Heart right ventricle (tissue), 16 donors: ENCODE data around the gene CDC20. TPM values are rescaled to one million over a fixed set of nuclear protein-coding genes. Genes with fewer than 3 reads are reported as not detected.

Experiments
- ATAC-seq, 8 donors: fragments of 200-7000 bp; cut with Tn5 transposase; one replicate each; pipeline ENCODE4 v1.9.1; 2020; ENCODE audit warnings: mild to moderate bottlenecking in 8 of 8, moderate library complexity in 8 of 8, moderate number of reproducible peaks in 1 of 8
- DNase-seq, 2 donors: peaks; one replicate each; pipeline ENCODE4 v3.0.0-alpha.2; 2020
- H3K27ac ChIP-seq, 10 donors: fragments of 200-600 bp; sonication (generic) in 2 of 10; one replicate each; pipeline versions ENCODE4 v1.5.0 to v1.8.0; 2020 to 2022; ENCODE audit warnings: mild to moderate bottlenecking in 3 of 10
- H3K27me3 ChIP-seq, 7 donors: fragments of 200-600 bp; one replicate each; pipeline ENCODE4 v1.8.0; 2021 to 2022; ENCODE audit warnings: mild to moderate bottlenecking in 2 of 7
- H3K36me3 ChIP-seq, 9 donors: fragments of 200-600 bp; sonication (generic) in 1 of 9; one replicate each; pipeline versions ENCODE4 v1.5.0 to v1.8.0; 2020 to 2022; ENCODE audit warnings: mild to moderate bottlenecking in 2 of 9
- H3K4me1 ChIP-seq, 9 donors: fragments of 200-600 bp; sonication (generic) in 1 of 9; one replicate each; pipeline versions ENCODE4 v1.5.0 to v1.8.0; 2020 to 2022; ENCODE audit warnings: mild to moderate bottlenecking in 4 of 9
- H3K4me3 ChIP-seq, 10 donors: fragments of 200-600 bp; sonication (generic) in 2 of 10; one replicate each; pipeline versions ENCODE4 v1.5.0 to v1.8.0; 2020 to 2022; ENCODE audit warnings: mild to moderate bottlenecking in 7 of 10, moderate library complexity in 2 of 10
- H3K9me3 ChIP-seq, 11 donors: fragments of 200-600 bp in 10 of 11; sonication (generic) in 2 of 11; one replicate each; pipeline versions ENCODE4 v1.5.0 to v1.8.0; 2013 to 2022; ENCODE audit warnings: mild to moderate bottlenecking in 2 of 11, control low read depth in 1 of 11, moderate library complexity in 1 of 11
- CTCF ChIP-seq, 9 donors: fragments of 200-600 bp; sonication (generic) in 2 of 9; IDR thresholded peaks; one replicate each; pipeline versions ENCODE4 v1.5.0 to v1.8.0; 2021 to 2022; ENCODE audit warnings: antibody characterized with exemption in 9 of 9, mild to moderate bottlenecking in 5 of 9, moderate library complexity in 1 of 9
- WGBS, 2 donors: extraction: QIAGEN DNeasy Blood & Tissue Kit; methylation state at CpG; one replicate each; pipeline ENCODE4 v1.1.7; 2013; ENCODE audit warnings: inconsistent platforms in 1 of 2; 5-methylcytosine and 5-hydroxymethylcytosine counted together
- intact Hi-C, 10 donors: fragments of 100-400 bp; cut with DNase I; formaldehyde crosslinking; loops; one replicate each; pipeline versions ENCODE4 v1.11.1 to v1.14.2; 2022
- polyA plus RNA-seq, 2 donors: library from polyadenylated mRNA; stranded (reverse); fragments of 200-250 nt; gene quantifications; one replicate each; pipeline ENCODE4 v1.2.3, GENCODE V29; 2013
- total RNA-seq, 10 donors: library from RNA; stranded (reverse); fragmentation: NEBNext Ultra II Directional in 3 of 10; extraction: Animal tissue kit (Norgen Biotek cat#: 25700) in 3 of 10; gene quantifications; one replicate each; pipeline versions ENCODE4 v1.2.1 to v1.2.4, GENCODE V29; 2021 to 2023
- donor health status: Arrhythmogenic right ventricular cardiomyopathy.
- donor health status: ischemic (EF 13 %, LVEDD 7.1; RV severe dilation, severe dysfunction).
- donor health status: healthy with polysubstance abuse.
- donor health status: DM: no; HTN: yes; CAD: no.
- donor health status: DM: no; HTN: no; CAD: no.
- donor health status: ischemic (EF 25% LVEDD 6.9; RV normal size, moderate dysfunction).
- donor health status: ischemic (EF 25% LVEDD 5.7; RV mildly dilated, moderate dysfunction).
- donor health status: healthy.
- donor health status: DM: yes; HTN: yes; CAD: no.
- donor health status: Ischemic cardiomyopathy.
- donor health status: ischemic (EF 35%, LVEDD 5.7; RV mildly dilated, moderate dysfunction).
- donor health status: nonischemic (EF 11% LVEDD 7.7; RV severe dilation, severe dysfunction).
- donor health status: DM: yes; HTN: yes; CAD: no.
- donor health status: PGD.
- donor health status: ischemic (EF 29% LVEDD 5.4; RV normal size, mild dysfunction).
- donor health status: nonischemic (EF 23%, LVEDD 6.1; RV moderate dilation, normal function).

Gene CDC20
- total and polyA plus RNA-seq, 12 donors, result 0.15 to 9.6 (median 1.4) TPM

GRCh38 chr1:43386676-43387075, 27.9 kb downstream of the CDC20 start:
- peaks cover 0 to 64% (median 43%) of the 10 kb centered on the region in 9 donors for H3K36me3 ChIP-seq
- no peaks in the 10 kb centered on the region for H3K9me3 ChIP-seq
- no peaks in the 10 kb centered on the region for H3K27me3 ChIP-seq
- peaks cover 9 to 50% (median 45%) of the 10 kb centered on the region in 9 donors for H3K4me1 ChIP-seq
- intact Hi-C loops, result loop anchor here in 3 of 10 donors (5.0 to 10.0 kb wide), 2 partner anchors 152 to 159 kb away; no protein-coding TSS in a partner anchor
- H3K4me3 ChIP-seq, result no peak overlapping the region
- TF ChIP-seq CTCF (IDR thresholded peaks at IDR 0.05), result no peak
- ATAC-seq (no peak), DNase-seq (no peak)
- H3K27ac ChIP-seq, result no peak overlapping the region
- 93 to 96% methylated on average over 6 of the region's 6 CpGs for WGBS, 2 donors

GRCh38 chr1:43387976-43388599, 29.3 kb downstream of the CDC20 start:
- peak overlapping the region in 6 of 10 donors; percentile 68 to 94 (median 76) for H3K4me3 ChIP-seq
- H3K27me3 ChIP-seq, result no peaks in the 10 kb centered on the region
- DNase-seq (no peak), ATAC-seq (no peak)
- 55 to 57% methylated on average over 4 of the region's 4 CpGs for WGBS, 2 donors
- H3K9me3 ChIP-seq, result no peaks in the 10 kb centered on the region
- peak overlapping the region in 3 of 10 donors; percentile 88 to 94 (median 89) for H3K27ac ChIP-seq
- peaks cover 9 to 40% (median 31%) of the 10 kb centered on the region in 9 donors for H3K4me1 ChIP-seq
- no peak for TF ChIP-seq CTCF (IDR thresholded peaks at IDR 0.05)
- H3K36me3 ChIP-seq, result peaks cover 0 to 53% (median 40%) of the 10 kb centered on the region in 9 donors
- intact Hi-C loops, result loop anchor here in 3 of 10 donors (5.0 to 10.0 kb wide), 2 partner anchors 153 to 161 kb away; no protein-coding TSS in a partner anchor

GRCh38 chr1:43388613-43389012, 29.8 kb downstream of the CDC20 start:
- no peak for ATAC-seq
- WGBS, 2 donors, result 52% methylated on average over 3 of the region's 3 CpGs
- peak overlapping the region; percentile 68 to 94 (median 78) for H3K4me3 ChIP-seq
- peaks cover 0 to 53% (median 35%) of the 10 kb centered on the region in 9 donors for H3K36me3 ChIP-seq
- no peaks in the 10 kb centered on the region for H3K27me3 ChIP-seq
- no peak for TF ChIP-seq CTCF (IDR thresholded peaks at IDR 0.05)
- H3K27ac ChIP-seq, result peak overlapping the region in 4 of 10 donors; percentile 88 to 94 (median 90)
- DNase-seq, result no peak
- H3K9me3 ChIP-seq, result no peaks in the 10 kb centered on the region
- intact Hi-C loops, result loop anchor here in 4 of 10 donors (1.0 to 10.0 kb wide), 3 partner anchors 20 to 161 kb away; partner anchors contain the start of gene ELOVL1 (in 1 of the 4)
- H3K4me1 ChIP-seq, result peaks cover 9 to 36% (median 28%) of the 10 kb centered on the region in 9 donors

- ATAC-seq, result peak; percentile 97 to 99 (median 99)
- intact Hi-C loops, result loop anchor here in 4 of 10 donors (1.0 to 10.0 kb wide), 3 partner anchors 21 to 162 kb away; partner anchors contain the start of gene ELOVL1 (in 1 of the 4)
- no peaks in the 10 kb centered on the region for H3K27me3 ChIP-seq
- H3K4me1 ChIP-seq, result peaks cover 9 to 36% (median 28%) of the 10 kb centered on the region in 9 donors
- TF ChIP-seq CTCF (IDR thresholded peaks at IDR 0.05), result no peak
- H3K4me3 ChIP-seq, result peak within 1 kb of the TSS; percentile 68 to 94 (median 78)
- WGBS, 2 donors, result 0% methylated on average over 65 of the region's 65 CpGs
- peak; percentile 93 to 97 for DNase-seq
- peaks cover 0 to 53% (median 25%) of the 10 kb centered on the region in 9 donors for H3K36me3 ChIP-seq
- peak within 1 kb of the TSS; percentile 52 to 94 (median 88) for H3K27ac ChIP-seq
- H3K9me3 ChIP-seq, result no peaks in the 10 kb centered on the region
Observed at GRCh38 chr1:43389326-43390313, 30.8 kb downstream of the CDC20 start, which contains the start of the genes MED8 and SZT2. Gene MED8, minus strand, starts transcription at chr1:43389800. Its CDS starts 36 bp downstream, at chr1:43389764. Gene SZT2, plus strand, starts transcription at chr1:43389899. Its CDS starts 70 bp downstream, at chr1:43389969.
